NB4 (cell line): Measurements from ENCODE around the gene PDCD11.

ENCODE experiments used
- DNase-seq: peaks from one replicate; pipeline ENCODE4 v3.0.0; 2010; ENCODE audit warnings: low read depth
- H3K4me3 ChIP-seq: one replicate; pipeline ENCODE4 v1.5.1; 2011; ENCODE audit warnings: mild to moderate bottlenecking, low read depth, low read length, moderate library complexity
- CTCF ChIP-seq: IDR thresholded peaks from one replicate; pipeline ENCODE4 v1.5.1; 2012; ENCODE audit warnings: low read depth, low read length
- MAX ChIP-seq: IDR thresholded peaks from 2 replicates; pipeline ENCODE4 v1.6.1; 2011; ENCODE audit warnings: low read depth, low read length
- MYC ChIP-seq: IDR thresholded peaks from 2 replicates; pipeline ENCODE4 v1.6.1; 2011; ENCODE audit warnings: low read depth, low read length
- POLR2A ChIP-seq: IDR thresholded peaks from 2 replicates; pipeline ENCODE4 v1.6.1; 2011; ENCODE audit warnings: mild to moderate bottlenecking; ENCODE audit not compliant: insufficient read length; ENCODE audit errors: extremely low read depth

Gene PDCD11

GRCh38 chr10:103448746-103449145 lies 52.3 kb downstream of the PDCD11 start:
- H3K4me3 ChIP-seq: no peak overlapping the region
- TF ChIP-seq MYC (no peak), MAX (no peak), CTCF (no peak), POLR2A (no peak)
- DNase-seq: no peak

GRCh38 chr10:103449208-103450144 lies 53.0 kb downstream of the PDCD11 start:
- TF ChIP-seq MAX: no peak
- TF ChIP-seq MYC: no peak
- TF ChIP-seq POLR2A: no peak
- TF ChIP-seq CTCF: no peak
- no peak for DNase-seq
- H3K4me3 ChIP-seq: no peak overlapping the region

- DNase-seq: no peak
- no peak overlapping the region for H3K4me3 ChIP-seq
- TF ChIP-seq MAX (no peak), MYC (no peak), POLR2A (no peak), CTCF (no peak)
Observed at GRCh38 chr10:103450201-103450695, 53.8 kb downstream of the PDCD11 start.

- no peak overlapping the region for H3K4me3 ChIP-seq
- no peak for TF ChIP-seq POLR2A
- TF ChIP-seq MAX: no peak
- no peak for TF ChIP-seq MYC
- no peak for TF ChIP-seq CTCF
- DNase-seq: no peak
Observed at GRCh38 chr10:103451091-103451813, 54.8 kb downstream of the PDCD11 start.

- no peak for DNase-seq
- TF ChIP-seq CTCF: no peak
- no peak for TF ChIP-seq MYC
- no peak for TF ChIP-seq MAX
- TF ChIP-seq POLR2A: no peak
- no peak within 1 kb of the TSS for H3K4me3 ChIP-seq
Observed at GRCh38 chr10:103451831-103452505, 55.5 kb downstream of the PDCD11 start, which contains the start of gene CALHM2. Gene CALHM2 (minus strand): TSS chr10:103452370. CDS start chr10:103449941, 2,429 bp downstream.
